NCI-H526 (cell line): ENCODE data around the gene IFITM2.
"Not testable (repeated sequence)": the region's sequence is repeated elsewhere in the genome, so short reads cannot be mapped to it uniquely, and the experiment has no call there.

ENCODE experiments used
- DNase-seq, 2 experiments: peaks; one replicate each; lab custom pipeline; 2025; lab: John Stamatoyannopoulos, UW

Gene IFITM2

DNA sequence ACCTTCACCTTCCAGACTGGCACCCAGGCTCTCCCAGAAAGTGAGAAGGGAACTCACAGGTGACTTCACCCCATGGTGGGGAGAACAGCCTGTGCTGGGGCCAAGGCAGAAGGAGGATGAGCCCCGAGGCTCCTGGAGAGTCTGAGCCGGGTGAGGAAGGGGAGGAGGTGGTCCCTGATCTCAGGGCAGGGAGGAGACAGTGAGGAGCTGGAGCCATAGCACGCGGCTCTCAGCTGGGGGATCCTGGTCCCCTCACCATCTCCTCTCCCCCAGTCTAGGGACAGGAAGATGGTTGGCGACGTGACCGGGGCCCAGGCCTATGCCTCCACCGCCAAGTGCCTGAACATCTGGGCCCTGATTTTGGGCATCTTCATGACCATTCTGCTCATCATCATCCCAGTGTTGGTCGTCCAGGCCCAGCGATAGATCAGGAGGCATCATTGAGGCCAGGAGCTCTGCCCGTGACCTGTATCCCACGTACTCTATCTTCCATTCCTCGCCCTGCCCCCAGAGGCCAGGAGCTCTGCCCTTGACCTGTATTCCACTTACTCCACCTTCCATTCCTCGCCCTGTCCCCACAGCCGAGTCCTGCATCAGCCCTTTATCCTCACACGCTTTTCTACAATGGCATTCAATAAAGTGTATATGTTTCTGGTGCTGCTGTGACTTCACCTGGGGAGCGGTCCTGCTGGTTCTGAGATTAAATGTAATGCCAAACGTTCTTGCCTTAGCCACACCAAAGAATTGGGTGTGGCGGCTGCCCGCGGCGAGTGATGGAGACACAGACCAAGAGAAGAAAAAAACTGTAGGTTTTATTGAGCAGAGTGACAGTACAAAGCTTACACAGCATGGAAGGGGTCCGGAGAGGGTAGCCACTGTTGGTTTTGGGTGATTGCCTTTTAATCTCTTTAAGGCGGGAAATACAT, 1.4 kb downstream of the IFITM2 start:
- not testable (repeated sequence) for DNase-seq

- DNase-seq: not testable (repeated sequence)
Measured at GRCh38 chr11:309979-310572, 2.5 kb downstream of the IFITM2 start.

DNA sequence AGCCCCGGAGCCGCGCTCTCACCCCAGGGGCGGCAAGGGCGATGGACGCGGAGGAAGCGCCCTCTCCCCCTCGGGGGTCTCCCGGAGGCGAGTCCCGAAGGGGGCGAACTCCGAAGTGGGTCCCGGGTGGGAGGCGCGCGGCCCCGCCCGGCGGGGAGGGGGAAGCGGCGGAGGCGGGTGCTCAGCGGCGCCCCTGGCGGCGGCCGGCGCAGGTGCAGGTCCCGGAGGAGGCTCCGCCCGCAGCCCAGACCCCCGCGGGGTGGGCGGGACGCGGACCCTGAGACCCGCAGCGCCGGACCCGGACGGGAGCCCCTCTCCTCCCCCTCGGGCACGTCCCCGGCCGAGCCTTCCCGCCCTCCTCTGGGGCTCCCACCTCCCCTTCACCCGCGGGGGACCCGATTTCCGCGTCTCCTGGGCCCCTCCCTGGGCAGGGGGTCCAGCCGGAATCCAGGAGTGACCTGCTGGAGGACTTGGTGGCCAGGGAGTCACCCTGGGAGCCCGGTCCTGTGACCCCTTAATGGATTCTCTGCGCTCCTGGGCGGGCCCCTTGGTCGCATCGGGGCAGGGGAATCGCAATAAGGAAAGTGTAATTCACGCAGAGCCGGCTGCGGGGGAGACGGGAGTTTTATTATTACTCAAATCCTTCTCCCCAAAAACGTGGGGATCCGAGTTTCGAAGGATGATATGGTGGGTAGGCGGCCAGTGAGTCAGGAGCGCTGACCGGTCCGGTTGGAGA, 3.6 kb downstream of the IFITM2 start:
- DNase-seq: not testable (repeated sequence)

DNA sequence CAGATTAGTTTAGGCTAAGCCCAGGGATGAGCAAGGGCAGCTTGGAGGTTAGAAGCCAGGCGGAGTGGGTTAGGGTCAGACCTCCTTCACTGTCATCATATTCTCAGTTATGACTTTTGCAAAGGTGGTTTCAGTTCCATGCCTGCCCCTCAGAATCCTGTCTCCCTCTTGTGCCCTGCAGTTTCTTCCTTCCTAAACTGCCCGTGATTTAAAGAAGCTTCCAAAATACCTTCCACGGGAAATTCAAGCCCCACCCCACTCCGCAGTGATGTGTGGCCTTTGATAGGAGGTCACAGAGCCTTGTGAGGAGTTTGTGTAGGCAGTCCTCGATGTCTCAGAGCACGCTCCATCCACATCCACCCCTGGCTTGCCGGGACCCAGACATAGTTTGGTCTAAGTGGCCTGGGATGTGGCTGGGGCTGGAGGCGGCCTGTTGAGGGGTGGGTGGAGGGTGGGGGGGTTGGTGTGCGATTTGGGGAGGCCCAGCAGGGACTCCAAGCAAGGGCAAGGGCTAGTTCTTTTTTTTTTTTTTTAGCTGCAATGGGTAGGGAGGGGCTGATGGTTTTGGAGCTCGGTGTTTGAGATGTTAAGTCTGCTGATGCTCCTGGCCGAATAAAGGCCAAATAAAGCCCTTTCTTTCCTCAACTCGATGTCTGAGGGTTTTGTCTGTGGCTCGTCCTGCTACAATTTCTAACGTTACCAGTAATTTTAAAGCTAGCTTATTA, 4.6 kb downstream of the IFITM2 start:
- DNase-seq: no peak

DNA sequence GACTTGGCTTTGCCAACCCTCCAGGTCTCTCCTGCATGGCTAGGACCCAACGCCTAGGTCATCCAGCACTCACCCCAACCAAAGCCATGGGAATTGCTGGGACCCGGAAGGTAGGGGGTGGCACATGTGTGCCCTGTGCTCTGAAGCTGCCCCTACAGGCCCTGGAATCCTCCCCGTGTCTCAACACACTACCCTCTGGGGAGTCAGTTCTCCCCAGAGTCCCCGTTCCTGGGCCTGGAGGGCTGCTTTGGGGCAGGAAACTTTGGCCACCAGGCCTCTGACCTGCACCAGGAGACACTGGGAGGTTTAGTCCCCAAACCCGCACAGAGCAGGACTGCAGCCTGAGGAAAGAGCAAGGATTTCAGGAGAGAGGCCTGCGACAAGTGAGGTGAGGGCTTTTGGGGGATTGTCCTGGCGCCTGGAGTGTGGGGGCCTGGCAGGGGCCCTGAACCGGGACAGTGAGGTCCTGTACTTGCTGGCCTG, 5.7 kb downstream of the IFITM2 start:
- no peak for DNase-seq

GRCh38 chr11:313787-314553, 6.4 kb downstream of the IFITM2 start, which contains the start of gene IFITM1:
TSS of gene IFITM1 (plus strand) at chr11:314040. CDS start at chr11:314171, 131 bp downstream.
- DNase-seq: no peak

- DNase-seq: not testable (repeated sequence)
Measured at GRCh38 chr11:314554-314875, 6.9 kb downstream of the IFITM2 start.

- no peak for DNase-seq
Measured at GRCh38 chr11:315051-315481, 7.5 kb downstream of the IFITM2 start.

DNA sequence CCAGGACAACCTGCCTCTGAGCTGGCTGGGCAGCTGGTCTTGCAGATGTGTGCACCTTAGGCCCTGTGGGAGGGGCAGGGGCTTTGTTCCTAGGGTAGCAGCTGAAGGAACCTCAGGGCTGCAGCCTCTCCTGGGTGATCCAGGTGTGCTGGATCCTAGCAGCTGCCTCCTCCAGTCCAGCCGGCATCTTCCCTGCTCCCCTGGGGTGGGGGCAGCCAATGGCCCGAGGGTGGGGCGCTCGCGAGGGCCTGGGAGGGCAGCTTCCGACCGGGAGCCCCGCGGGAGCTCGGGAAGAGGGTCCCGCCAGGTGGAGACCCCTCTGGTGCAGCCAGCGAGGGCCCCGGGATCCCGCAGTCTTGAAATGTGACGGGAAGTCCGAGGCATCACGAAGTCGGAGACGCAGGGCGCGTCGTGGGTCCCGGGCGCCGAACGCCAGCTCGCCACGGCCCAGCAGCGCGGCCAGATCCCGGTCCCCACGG, 7.9 kb downstream of the IFITM2 start:
- DNase-seq: no peak

DNA sequence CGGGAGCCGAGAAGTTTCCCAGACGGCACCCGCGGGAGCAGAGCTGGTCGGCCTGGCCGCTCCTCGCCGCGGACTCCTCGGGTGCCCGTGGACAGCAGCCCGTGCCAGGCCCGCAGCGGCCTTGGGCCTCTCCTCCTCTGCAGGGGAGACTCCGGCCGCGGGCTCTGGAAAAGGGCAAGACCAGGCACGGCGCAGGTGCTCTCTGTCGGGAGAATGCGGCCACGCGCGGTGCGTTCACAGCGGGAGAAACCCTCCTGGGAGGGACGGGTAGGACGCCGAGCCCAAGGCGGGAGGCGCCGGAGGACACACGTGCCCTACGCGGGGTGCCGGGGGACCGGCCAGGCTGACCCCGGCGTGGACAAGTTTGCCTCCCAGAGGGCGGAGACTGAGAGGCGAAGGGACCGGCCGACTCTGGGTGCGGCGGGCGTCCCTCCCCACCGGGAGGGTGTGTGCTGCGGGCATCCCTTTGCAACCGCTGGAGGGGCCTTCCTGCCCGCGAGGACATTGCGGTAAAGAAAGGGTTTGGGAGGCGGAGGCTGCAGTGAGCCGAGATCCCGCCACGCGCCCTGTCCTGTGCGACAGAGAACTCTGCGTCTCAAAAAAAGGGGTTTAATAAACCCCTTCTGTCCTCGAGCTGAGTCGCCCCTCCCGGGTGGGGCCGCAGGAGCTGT, 8.6 kb downstream of the IFITM2 start:
- no peak for DNase-seq

DNA sequence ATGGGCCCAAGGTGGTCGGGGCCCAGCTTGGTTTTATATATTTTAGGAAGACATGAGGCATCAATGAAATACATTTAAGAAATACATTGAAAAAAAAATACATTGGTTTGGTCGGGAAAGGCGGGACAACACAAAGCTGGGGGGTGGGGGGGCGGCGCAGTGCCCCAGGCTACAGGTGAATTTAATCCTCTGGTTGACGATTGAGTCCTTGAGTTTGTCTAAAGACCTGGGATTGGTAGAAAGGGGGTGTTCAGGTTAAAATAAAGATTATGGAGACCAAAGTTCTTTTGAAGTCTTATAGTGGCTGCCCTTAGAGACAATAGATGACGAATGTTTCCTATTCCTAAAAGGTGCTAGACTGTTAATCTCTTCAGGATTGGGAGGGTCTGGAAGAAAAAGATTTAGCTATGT, 9.3 kb downstream of the IFITM2 start:
- no peak for DNase-seq

GRCh38 chr11:317668-318404, 10.2 kb downstream of the IFITM2 start:
- DNase-seq: not testable (repeated sequence)

GRCh38 chr11:318405-319120, 10.9 kb downstream of the IFITM2 start:
- DNase-seq: not testable (repeated sequence)

DNA sequence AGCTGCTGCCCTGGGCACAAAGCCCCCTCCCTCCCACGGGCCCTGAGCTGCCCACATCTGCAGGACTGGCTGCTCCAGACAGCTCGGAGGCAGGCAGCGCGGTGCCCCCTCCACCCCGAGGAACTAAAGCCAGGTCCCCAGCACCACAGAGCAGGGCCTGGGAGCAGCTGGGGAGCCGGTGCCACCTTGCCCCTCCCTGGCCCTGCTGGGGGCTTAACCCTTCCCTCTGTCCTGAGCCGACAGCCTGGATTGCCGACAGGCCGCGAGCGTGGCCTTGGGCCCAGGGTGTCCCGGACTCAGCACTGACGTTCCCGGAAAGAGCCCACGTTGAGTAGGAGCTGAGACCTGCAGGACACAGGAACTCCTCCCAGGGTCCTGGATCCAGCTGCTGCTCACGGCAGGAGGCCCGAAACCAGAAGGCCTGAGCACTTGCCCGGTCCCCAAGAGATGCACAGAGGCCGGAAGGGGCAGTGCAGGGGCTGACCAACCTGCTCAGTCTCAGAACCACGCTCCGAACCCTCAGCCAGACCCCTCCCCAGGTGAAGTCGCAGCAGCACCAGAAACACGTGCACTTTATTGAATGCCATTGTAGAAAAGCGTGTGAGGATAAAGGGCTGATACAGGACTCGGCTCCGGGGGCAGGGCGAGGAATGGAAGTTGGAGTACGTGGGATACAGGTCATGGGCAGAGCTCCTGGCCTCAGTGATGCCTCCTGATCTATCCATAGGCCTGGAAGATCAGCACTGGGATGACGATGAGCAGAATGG, 11.7 kb downstream of the IFITM2 start:
- DNase-seq: not testable (repeated sequence)

- DNase-seq: not testable (repeated sequence)
Measured at GRCh38 chr11:319888-320273, 12.3 kb downstream of the IFITM2 start.

GRCh38 chr11:324156-324555, 16.5 kb downstream of the IFITM2 start:
- peak in 1 of 2 experiments; percentile 54 for DNase-seq

GRCh38 chr11:324593-325517, 17.2 kb downstream of the IFITM2 start:
- not testable (repeated sequence) for DNase-seq
